ENCODE results near the gene ZNF256.

DNA sequence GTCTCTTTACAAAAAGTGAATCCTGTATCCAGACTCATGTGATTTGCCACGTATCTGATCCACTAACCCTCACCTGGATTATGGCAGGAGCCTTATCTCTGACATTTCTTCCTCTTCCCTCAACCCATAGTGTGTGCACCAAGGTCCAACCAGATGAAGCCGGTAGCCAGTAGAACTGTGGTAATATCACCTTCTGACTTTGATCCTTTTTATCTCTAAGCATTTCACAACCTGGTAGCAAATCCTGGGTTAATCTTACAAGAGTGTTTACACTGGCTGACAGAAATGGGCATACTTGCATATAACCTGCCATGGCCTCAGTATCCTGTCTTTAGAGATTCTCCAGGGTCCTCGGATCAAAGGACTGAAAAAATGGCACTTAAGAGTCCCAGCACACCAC is 33.0 kb downstream of the ZNF256 start:
- TF ChIP-seq, protein P1, sequence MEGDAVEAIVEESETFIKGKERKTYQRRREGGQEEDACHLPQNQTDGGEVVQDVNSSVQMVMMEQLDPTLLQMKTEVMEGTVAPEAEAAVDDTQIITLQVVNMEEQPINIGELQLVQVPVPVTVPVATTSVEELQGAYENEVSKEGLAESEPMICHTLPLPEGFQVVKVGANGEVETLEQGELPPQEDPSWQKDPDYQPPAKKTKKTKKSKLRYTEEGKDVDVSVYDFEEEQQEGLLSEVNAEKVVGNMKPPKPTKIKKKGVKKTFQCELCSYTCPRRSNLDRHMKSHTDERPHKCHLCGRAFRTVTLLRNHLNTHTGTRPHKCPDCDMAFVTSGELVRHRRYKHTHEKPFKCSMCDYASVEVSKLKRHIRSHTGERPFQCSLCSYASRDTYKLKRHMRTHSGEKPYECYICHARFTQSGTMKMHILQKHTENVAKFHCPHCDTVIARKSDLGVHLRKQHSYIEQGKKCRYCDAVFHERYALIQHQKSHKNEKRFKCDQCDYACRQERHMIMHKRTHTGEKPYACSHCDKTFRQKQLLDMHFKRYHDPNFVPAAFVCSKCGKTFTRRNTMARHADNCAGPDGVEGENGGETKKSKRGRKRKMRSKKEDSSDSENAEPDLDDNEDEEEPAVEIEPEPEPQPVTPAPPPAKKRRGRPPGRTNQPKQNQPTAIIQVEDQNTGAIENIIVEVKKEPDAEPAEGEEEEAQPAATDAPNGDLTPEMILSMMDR (conservative IDR thresholded peaks at IDR 0.05; ENCODE audit: low read length) = no peak
- no peak for TF ChIP-seq EZH2phosphoT487 (IDR thresholded peaks at IDR 0.05; ENCODE audit: borderline replicate concordance, low read depth, low read length)

All from OCI-LY7 (cell line).